IMR-90 (cell line): ENCODE measurements around the gene AGBL3. TPM values are rescaled to one million over a fixed set of nuclear protein-coding genes. Genes with fewer than 3 reads are reported as not detected.

Experiments used
- ATAC-seq: fragments of 200-7000 bp; cut with Tn5 transposase; 2 replicates; pipeline ENCODE4 v1.9.1; 2020; ENCODE audit warnings: low read depth, mild to moderate bottlenecking, moderate library complexity
- BruUV-seq: library from RNA; stranded (reverse); fragments of 400-500 nt; replicated peaks from 2 replicates; lab custom pipeline; 2021; lab: Mats Ljungman, UMichigan
- CTCF ChIA-PET: fragments of 300-600 bp; formaldehyde crosslinking; extraction: SDS; loops from one replicate; lab custom pipeline; 2021; ENCODE audit warnings: antibody characterized with exemption; lab: Yijun Ruan, JAX
- POLR2A ChIA-PET: fragments of 300-600 bp; sonication (Branson Sonifier 250); formaldehyde crosslinking; loops from one replicate; lab custom pipeline; 2022; ENCODE audit warnings: antibody characterized with exemption; ENCODE audit not compliant: unreplicated experiment; lab: Charles Lee
- DNase-seq: peaks from one replicate; pipeline ENCODE4 v3.0.0; 2013
- H2AFZ ChIP-seq: replicated peaks from 2 replicates; pipeline ENCODE3; 2013; ENCODE audit warnings: low read length, mild to moderate bottlenecking; ENCODE audit not compliant: poor library complexity
- H2AK5ac ChIP-seq: 2 replicates; pipeline ENCODE4 v1.6.1; 2013; ENCODE audit warnings: low read depth, low read length, inconsistent platforms
- H2AK9ac ChIP-seq: replicated peaks from 2 replicates; pipeline ENCODE3; 2013; ENCODE audit warnings: mild to moderate bottlenecking, low read depth, low read length, moderate library complexity; ENCODE audit not compliant: poor library complexity
- H2BK120ac ChIP-seq: 2 replicates; pipeline ENCODE4 v1.6.1; 2013; ENCODE audit warnings: low read depth, low read length, inconsistent platforms
- H2BK15ac ChIP-seq: 3 replicates; pipeline ENCODE4 v1.6.1; 2013; ENCODE audit warnings: low read depth, low read length, inconsistent platforms
- H2BK20ac ChIP-seq: 2 replicates; pipeline ENCODE4 v1.6.1; 2013; ENCODE audit warnings: low read depth, mild to moderate bottlenecking, inconsistent platforms, low read length, moderate library complexity
- H2BK5ac ChIP-seq: 2 replicates; pipeline ENCODE4 v1.6.1; 2013; ENCODE audit warnings: mild to moderate bottlenecking, low read depth, low read length, inconsistent platforms; ENCODE audit not compliant: poor library complexity, severe bottlenecking
- H3K14ac ChIP-seq: replicated peaks from 2 replicates; pipeline ENCODE4 v1.6.1; 2013; ENCODE audit warnings: low read depth, low read length, inconsistent platforms
- H3K18ac ChIP-seq: 2 replicates; pipeline ENCODE4 v1.6.1; 2013; ENCODE audit warnings: low read depth, low read length, control low read depth
- H3K23ac ChIP-seq: 2 replicates; pipeline ENCODE4 v1.6.1; 2013; ENCODE audit warnings: low read depth, low read length, inconsistent platforms
- H3K27ac ChIP-seq: 2 replicates; pipeline ENCODE4 v1.5.1; 2013; ENCODE audit warnings: mild to moderate bottlenecking, control low read depth, low read length; ENCODE audit not compliant: insufficient read depth
- H3K27me3 ChIP-seq: 2 replicates; pipeline ENCODE4 v1.6.1; 2013; ENCODE audit warnings: low read length; ENCODE audit not compliant: control insufficient read depth, insufficient read depth
- H3K36me3 ChIP-seq: 2 replicates; pipeline ENCODE4 v1.6.1; 2013; ENCODE audit warnings: low read length, mixed read lengths; ENCODE audit not compliant: control insufficient read depth, insufficient read depth
- H3K4ac ChIP-seq: 2 replicates; pipeline ENCODE4 v1.6.1; 2013; ENCODE audit warnings: low read depth, low read length, inconsistent platforms
- H3K4me1 ChIP-seq: 2 replicates; pipeline ENCODE4 v1.6.1; 2013; ENCODE audit warnings: low read length, mixed read lengths; ENCODE audit not compliant: control insufficient read depth, insufficient read depth
- H3K4me2 ChIP-seq: 2 replicates; pipeline ENCODE4 v1.6.1; 2013; ENCODE audit warnings: low read depth, mild to moderate bottlenecking, control low read depth, low read length, moderate library complexity
- H3K4me3 ChIP-seq: 2 replicates; pipeline ENCODE4 v1.5.1; 2013; ENCODE audit warnings: low read depth, mild to moderate bottlenecking, control low read depth, low read length, moderate library complexity; ENCODE audit not compliant: insufficient read depth
- H3K56ac ChIP-seq: 2 replicates; pipeline ENCODE4 v1.6.1; 2013; ENCODE audit warnings: low read length, inconsistent platforms; ENCODE audit not compliant: insufficient read depth; ENCODE audit errors: extremely low read depth
- H3K79me1 ChIP-seq, 2 experiments: 2 replicates each; pipeline ENCODE4 v1.6.1; 2013; ENCODE audit warnings: low read length in 2 of 2, inconsistent platforms in 1 of 2, low read depth in 1 of 2
- H3K9ac ChIP-seq: 2 replicates; pipeline ENCODE4 v1.6.1; 2013; ENCODE audit warnings: low read depth, low read length, control low read depth
- H3K9me1 ChIP-seq: 2 replicates; pipeline ENCODE4 v1.6.1; 2013; ENCODE audit warnings: low read length, inconsistent platforms; ENCODE audit not compliant: insufficient read depth
- H3K9me3 ChIP-seq: 2 replicates; pipeline ENCODE4 v1.6.1; 2013; ENCODE audit warnings: low read length; ENCODE audit not compliant: control insufficient read depth, insufficient read depth
- H4K20me1 ChIP-seq: 2 replicates; pipeline ENCODE4 v1.6.1; 2013; ENCODE audit warnings: low read length, inconsistent platforms; ENCODE audit not compliant: insufficient read depth
- H4K5ac ChIP-seq: 2 replicates; pipeline ENCODE4 v1.6.1; 2013; ENCODE audit warnings: mild to moderate bottlenecking, low read depth, low read length, control low read depth
- H4K8ac ChIP-seq, 2 experiments: 2 replicates each; pipeline ENCODE4 v1.6.1; 2013; ENCODE audit warnings: low read depth in 2 of 2, low read length in 2 of 2, control low read depth in 1 of 2, inconsistent platforms in 1 of 2
- H4K91ac ChIP-seq: 2 replicates; pipeline ENCODE4 v1.6.1; 2013; ENCODE audit warnings: low read depth, low read length, inconsistent platforms; ENCODE audit not compliant: insufficient read depth
- BHLHE40 ChIP-seq: fragments of 150-350 bp; IDR thresholded peaks from 2 replicates; pipeline ENCODE4 v1.6.1; 2016; ENCODE audit warnings: mild to moderate bottlenecking, low read depth, low read length
- CEBPB ChIP-seq: IDR thresholded peaks from 2 replicates; pipeline ENCODE4 v1.6.1; 2012; ENCODE audit warnings: low read depth, low read length, improper control_type of control experiment
- MAFK ChIP-seq: IDR thresholded peaks from 2 replicates; pipeline ENCODE4 v1.6.1; 2012; ENCODE audit warnings: low read depth, low read length, improper control_type of control experiment
- MAZ ChIP-seq: IDR thresholded peaks from 2 replicates; pipeline ENCODE4 v1.6.1; 2012; ENCODE audit warnings: low read depth, mild to moderate bottlenecking, low read length, improper control_type of control experiment, moderate library complexity, borderline replicate concordance
- POLR2A ChIP-seq: IDR thresholded peaks from 2 replicates; pipeline ENCODE4 v1.6.1; 2012; ENCODE audit warnings: mild to moderate bottlenecking, low read depth, low read length
- dilution Hi-C: fragments of 300-500 bp; cut with HindIII; formaldehyde crosslinking; loops from one replicate; pipeline ENCODE4 v1.14.3; 2018; ENCODE audit warnings: low sequenced_read_pairs; ENCODE audit not compliant: unreplicated experiment
- in situ Hi-C: fragments of 300-500 bp; cut with MboI; formaldehyde crosslinking; loops from 3 replicates; pipeline ENCODE4 v1.14.3; 2019; ENCODE audit warnings: low sequenced_read_pairs, inconsistent platforms, mixed read lengths
- intact Hi-C: fragments of 100-400 bp; cut with micrococcal nuclease; formaldehyde crosslinking; loops from 2 replicates; pipeline ENCODE4 v1.10.0; 2022
- polyA plus RNA-seq, 3 experiments: library from polyadenylated mRNA; depleted of rRNA; stranded (reverse); fragments of >200 nt; gene quantifications; 2 replicates each; pipeline ENCODE4 v1.2.3, GENCODE V29; 2012; ENCODE audit warnings: low replicate concordance in 1 of 3
- total RNA-seq: library from RNA; depleted of rRNA; stranded (reverse); fragments of >200 nt; gene quantifications from 2 replicates; pipeline ENCODE4 v1.2.3, GENCODE V29; 2012

The AGBL3 gene
- total and polyA plus RNA-seq, 2 of the 4 experiments (the other 2 are of a cell fraction) = 0.18 to 0.65 TPM

- Histone ChIP-seq H4K20me1 (no peaks in the 10 kb centered on the region), H4K5ac (no peak overlapping the region), H3K4ac (no peak overlapping the region), H3K14ac (no peak overlapping the region), H3K27ac (no peak overlapping the region), H3K27me3 (no peaks in the 10 kb centered on the region; the same call in 1 of the 2 replicates), H3K9me3 (no peaks in the 10 kb centered on the region), H3K18ac (no peak overlapping the region), H3K4me3 (no peak overlapping the region), H3K9ac (no peak overlapping the region), H4K91ac (no peak overlapping the region), H2BK5ac (no peak overlapping the region), H3K4me1 (no peaks in the 10 kb centered on the region), H2AK9ac (no peak overlapping the region), H2AFZ (no peak overlapping the region), H2BK15ac (no peak overlapping the region), H2BK20ac (no peak overlapping the region), H3K9me1 (no peaks in the 10 kb centered on the region), H4K8ac (no peak overlapping the region), H2BK120ac (no peak overlapping the region), H3K4me2 (no peak overlapping the region), H3K36me3 (no peaks in the 10 kb centered on the region), H3K56ac (no peak overlapping the region), H2AK5ac (no peak overlapping the region), H3K23ac (no peak overlapping the region), H3K79me1 (no peaks in the 10 kb centered on the region)
- TF ChIP-seq CEBPB (no peak), POLR2A (no peak), BHLHE40 (no peak), MAFK (no peak), MAZ (no peak)
- no TSS peak for BruUV-seq
- CTCF ChIA-PET = no interaction called here
- in situ Hi-C loops (no loop called here), intact Hi-C loops (no loop called here), dilution Hi-C loops (no loop called here)
- ATAC-seq = no peak
- peak; percentile 10 for DNase-seq
- POLR2A ChIA-PET = no interaction called here
These were observed 114.5 kb downstream of the AGBL3 start for GRCh38 chr7:135100856-135101255.
